ENCODE results near the gene HOXB3.

GRCh38 chr17:48551596-48552465 lies 38.2 kb downstream of the HOXB3 start:
- no peak for TF ChIP-seq CTCF (conservative IDR thresholded peaks at IDR 0.05; ENCODE audit: low read depth, low read length)
- TF ChIP-seq RAD21 (IDR thresholded peaks at IDR 0.05; ENCODE audit: low read length) = no peak
- no peak for TF ChIP-seq CEBPB (IDR thresholded peaks at IDR 0.05; ENCODE audit: low read depth, low read length)
